ENCODE results near the gene UBXN1. TPM values are rescaled to one million over a fixed set of nuclear protein-coding genes. Genes with fewer than 3 reads are reported as not detected.

The UBXN1 gene
- total RNA-seq, 1 experiment from 2014 or later: 153 TPM

DNA sequence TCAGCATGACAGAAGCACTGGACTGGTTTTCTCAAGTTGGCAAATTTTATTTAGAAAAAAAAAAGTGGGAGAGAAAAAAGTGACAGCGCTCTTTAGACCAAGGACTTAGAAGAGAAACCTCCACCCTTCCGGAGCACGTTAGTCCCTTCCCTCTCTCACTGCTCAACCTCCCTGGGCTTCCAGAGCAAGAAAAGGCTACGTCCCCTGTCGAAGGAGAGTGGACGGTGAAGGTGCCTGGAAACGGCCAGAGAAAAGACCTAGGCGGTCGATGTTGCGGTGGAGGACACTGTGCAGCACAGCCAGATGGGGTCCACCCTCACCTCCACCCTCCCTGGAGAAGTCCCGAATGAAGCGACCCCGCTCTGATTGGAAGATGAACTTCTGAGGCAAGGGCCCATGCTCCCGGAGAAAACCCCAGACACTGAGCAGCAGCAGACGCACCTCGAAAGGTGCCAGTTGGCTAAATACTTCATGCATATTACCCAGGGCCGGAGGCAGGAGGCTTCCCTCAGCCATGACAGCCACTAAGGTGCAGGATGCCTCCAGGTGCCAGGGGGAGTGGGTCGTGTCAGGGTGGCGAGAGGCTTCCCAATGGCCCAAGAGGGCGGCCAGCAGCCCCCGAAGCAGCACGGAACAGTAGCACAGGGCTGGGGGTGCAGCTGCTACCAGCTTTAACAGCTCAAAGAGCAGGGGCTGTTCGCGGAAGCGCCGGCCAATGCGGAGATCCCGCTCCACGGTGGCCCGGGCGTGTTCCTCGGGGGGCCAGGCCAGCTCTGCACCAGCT is 31.9 kb downstream of the UBXN1 start:
- peak overlapping the region; percentile 95 for H3K4me3 Mint-ChIP-seq (ENCODE audit: unreplicated experiment)
- TF ChIP-seq, protein P1, sequence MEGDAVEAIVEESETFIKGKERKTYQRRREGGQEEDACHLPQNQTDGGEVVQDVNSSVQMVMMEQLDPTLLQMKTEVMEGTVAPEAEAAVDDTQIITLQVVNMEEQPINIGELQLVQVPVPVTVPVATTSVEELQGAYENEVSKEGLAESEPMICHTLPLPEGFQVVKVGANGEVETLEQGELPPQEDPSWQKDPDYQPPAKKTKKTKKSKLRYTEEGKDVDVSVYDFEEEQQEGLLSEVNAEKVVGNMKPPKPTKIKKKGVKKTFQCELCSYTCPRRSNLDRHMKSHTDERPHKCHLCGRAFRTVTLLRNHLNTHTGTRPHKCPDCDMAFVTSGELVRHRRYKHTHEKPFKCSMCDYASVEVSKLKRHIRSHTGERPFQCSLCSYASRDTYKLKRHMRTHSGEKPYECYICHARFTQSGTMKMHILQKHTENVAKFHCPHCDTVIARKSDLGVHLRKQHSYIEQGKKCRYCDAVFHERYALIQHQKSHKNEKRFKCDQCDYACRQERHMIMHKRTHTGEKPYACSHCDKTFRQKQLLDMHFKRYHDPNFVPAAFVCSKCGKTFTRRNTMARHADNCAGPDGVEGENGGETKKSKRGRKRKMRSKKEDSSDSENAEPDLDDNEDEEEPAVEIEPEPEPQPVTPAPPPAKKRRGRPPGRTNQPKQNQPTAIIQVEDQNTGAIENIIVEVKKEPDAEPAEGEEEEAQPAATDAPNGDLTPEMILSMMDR (IDR thresholded peaks at IDR 0.05; ENCODE audit: unreplicated experiment): no peak
- H3K4me1 Mint-ChIP-seq (ENCODE audit: insufficient read depth, unreplicated experiment): no peaks in the 10 kb centered on the region
- intact Hi-C loops (cut with micrococcal nuclease): loop anchor here (5.0 kb wide), 1 partner anchor 35 kb away; the partner anchor contains the start of genes EML3 and ROM1
- no peaks in the 10 kb centered on the region for H3K27me3 Mint-ChIP-seq (ENCODE audit: insufficient read depth, unreplicated experiment)
- peaks cover 53% of the 10 kb centered on the region for H3K36me3 Mint-ChIP-seq (ENCODE audit: insufficient read depth, unreplicated experiment)
- H3K27ac Mint-ChIP-seq (ENCODE audit: low read depth, unreplicated experiment): peak overlapping the region; percentile 92
- no peaks in the 10 kb centered on the region for H3K9me3 Mint-ChIP-seq (ENCODE audit: unreplicated experiment)
- no peak for DNase-seq (ENCODE audit: unreplicated experiment)
- POLR2A ChIA-PET: interaction anchor here (0.6 to 7.1 kb wide), 22 partner anchors 8 to 668 kb away, joined by 3 to 98 read pairs (median 7); partner anchors contain the start of genes AHNAK, B3GAT3, C11orf98 and CSKMT
- BruUV-seq (replicated peaks): no TSS peak
- CTCF ChIA-PET: interaction anchor here (0.6 to 1.5 kb wide), 5 partner anchors 10 to 566 kb away, joined by 3 to 8 read pairs (median 3); no protein-coding TSS in a partner anchor

DNA sequence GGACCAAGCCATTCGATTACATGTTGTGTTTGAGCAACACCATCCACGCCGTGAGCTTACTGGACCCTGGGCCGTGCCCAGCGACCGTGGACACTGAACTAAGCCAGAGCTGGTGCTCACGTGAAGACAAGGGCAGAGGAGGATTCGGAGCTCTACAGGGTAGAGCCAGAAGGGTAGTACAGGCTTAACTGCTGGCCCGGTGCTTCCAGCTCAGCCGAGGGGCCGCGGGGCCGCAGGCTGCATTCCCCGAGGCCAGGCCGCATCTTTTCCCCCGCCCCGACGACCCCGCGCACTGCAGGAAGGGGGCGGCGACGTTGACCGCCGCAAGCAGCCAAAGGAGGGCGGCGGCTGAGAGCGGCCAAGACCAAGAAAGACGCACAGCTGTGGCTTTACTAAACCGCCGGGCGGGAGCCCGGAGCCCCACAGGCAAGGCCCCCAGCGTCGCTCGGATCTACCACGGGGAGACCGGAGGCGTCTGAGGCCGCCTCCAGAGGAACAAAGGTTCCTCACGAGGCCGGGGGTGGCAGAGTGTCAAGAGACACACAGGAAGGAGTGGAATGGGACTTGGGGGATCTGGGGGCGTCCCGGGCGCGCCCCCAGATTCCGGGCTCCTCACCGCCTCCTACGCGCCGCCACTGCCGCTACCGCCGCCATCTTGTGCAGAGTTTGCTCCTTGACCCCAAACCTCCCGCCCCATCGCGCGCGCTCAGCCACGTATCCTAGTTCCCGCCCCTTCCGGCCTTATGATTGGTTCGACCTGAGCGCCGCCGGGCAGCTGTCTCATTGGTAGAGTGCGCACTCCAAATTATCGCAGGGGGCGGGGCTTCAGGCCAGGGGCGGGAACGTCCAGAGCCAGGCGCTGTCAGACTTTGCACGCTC is 32.7 kb downstream of the UBXN1 start, which contains the start of gene GANAB:
GANAB (minus strand) TSS at position 668 of the 879 bp plus-strand sequence; CDS start at position 654, 14 bp downstream.
- peak within 1 kb of the TSS; percentile 92 for H3K27ac Mint-ChIP-seq (ENCODE audit: low read depth, unreplicated experiment)
- no peaks in the 10 kb centered on the region for H3K9me3 Mint-ChIP-seq (ENCODE audit: unreplicated experiment)
- H3K4me1 Mint-ChIP-seq (ENCODE audit: insufficient read depth, unreplicated experiment): no peaks in the 10 kb centered on the region
- H3K36me3 Mint-ChIP-seq (ENCODE audit: insufficient read depth, unreplicated experiment): peaks cover 51% of the 10 kb centered on the region
- peak; percentile 99 for DNase-seq (ENCODE audit: unreplicated experiment)
- POLR2A ChIA-PET: interaction anchor here (0.6 to 7.1 kb wide), 28 partner anchors 8 to 667 kb away, joined by 3 to 98 read pairs (median 4); partner anchors contain the start of genes AHNAK, B3GAT3, C11orf98 and CSKMT
- H3K27me3 Mint-ChIP-seq (ENCODE audit: insufficient read depth, unreplicated experiment): no peaks in the 10 kb centered on the region
- CTCF ChIA-PET: interaction anchor here (0.9 to 1.5 kb wide), 3 partner anchors 9 to 252 kb away, joined by 3 to 8 read pairs (median 3); no protein-coding TSS in a partner anchor
- TSS peak; percentile 48 for BruUV-seq (replicated peaks)
- intact Hi-C loops (cut with micrococcal nuclease): loop anchor here (5.0 kb wide), 1 partner anchor 34 kb away; the partner anchor contains the start of genes EML3 and ROM1
- H3K4me3 Mint-ChIP-seq (ENCODE audit: unreplicated experiment): peak within 1 kb of the TSS; percentile 95
- TF ChIP-seq, protein P1 (IDR thresholded peaks at IDR 0.05; ENCODE audit: unreplicated experiment): no peak

DNA sequence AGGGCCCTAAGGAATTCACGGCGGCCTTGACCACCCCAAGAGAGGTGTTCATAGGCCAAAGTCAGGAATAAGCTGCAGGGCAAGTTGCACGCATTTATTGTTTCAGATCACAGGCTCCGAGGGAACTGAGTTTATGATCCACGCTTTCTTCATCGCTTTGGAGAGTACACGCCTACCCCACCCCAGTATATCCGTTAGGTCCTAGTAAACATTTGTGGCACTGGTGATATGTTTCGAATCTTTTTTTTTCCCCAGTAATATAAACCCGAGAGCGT is 33.3 kb downstream of the UBXN1 start:
- peak; percentile 5 for DNase-seq (ENCODE audit: unreplicated experiment)
- Mint-ChIP-seq H3K27me3 (ENCODE audit: insufficient read depth, unreplicated experiment) (no peaks in the 10 kb centered on the region), H3K4me3 (ENCODE audit: unreplicated experiment) (peak overlapping the region; percentile 95), H3K36me3 (ENCODE audit: insufficient read depth, unreplicated experiment) (peaks cover 46% of the 10 kb centered on the region), H3K27ac (ENCODE audit: low read depth, unreplicated experiment) (peak overlapping the region; percentile 92), H3K4me1 (ENCODE audit: insufficient read depth, unreplicated experiment) (no peaks in the 10 kb centered on the region), H3K9me3 (ENCODE audit: unreplicated experiment) (no peaks in the 10 kb centered on the region)
- intact Hi-C loops (cut with micrococcal nuclease): loop anchor here (5.0 kb wide), 1 partner anchor 33 kb away; the partner anchor contains the start of genes EML3 and ROM1
- POLR2A ChIA-PET: interaction anchor here (0.6 to 7.1 kb wide), 21 partner anchors 10 to 236 kb away, joined by 3 to 98 read pairs (median 8); partner anchors contain the start of genes AHNAK, B3GAT3, C11orf98 and CSKMT
- TF ChIP-seq, protein P1 (IDR thresholded peaks at IDR 0.05; ENCODE audit: unreplicated experiment): no peak
- CTCF ChIA-PET: interaction anchor here (1.0 to 1.5 kb wide), 2 partner anchors 45 to 251 kb away, joined by 3 to 8 read pairs; no protein-coding TSS in a partner anchor
- no TSS peak for BruUV-seq (replicated peaks)
